ENCODE results near the gene TEX26. TPM values are rescaled to one million over a fixed set of nuclear protein-coding genes. Genes with fewer than 3 reads are reported as not detected.

TEX26 gene
- total RNA-seq, 1 donor from 2014 or later: not detected

- H3K27me3 Mint-ChIP-seq (ENCODE audit: low read depth): peaks cover 31% of the 10 kb centered on the region
- H3K36me3 Mint-ChIP-seq (ENCODE audit: low read depth): no peaks in the 10 kb centered on the region
- H3K4me3 Mint-ChIP-seq (ENCODE audit: low read depth): no peak overlapping the region
- no peak for DNase-seq (ENCODE audit: low spot score)
- no peaks in the 10 kb centered on the region for H3K9me3 Mint-ChIP-seq
- intact Hi-C loops (cut with micrococcal nuclease): no loop called here
- H3K4me1 Mint-ChIP-seq (ENCODE audit: low read depth): peaks cover 24% of the 10 kb centered on the region
- no peak overlapping the region for H3K27ac Mint-ChIP-seq
Observed at GRCh38 chr13:31012655-31013024, 80.2 kb downstream of the TEX26 start.

GRCh38 chr13:31014456-31014855 is 82.0 kb downstream of the TEX26 start:
- Mint-ChIP-seq H3K4me3 (ENCODE audit: low read depth) (no peak overlapping the region), H3K9me3 (no peaks in the 10 kb centered on the region), H3K36me3 (ENCODE audit: low read depth) (no peaks in the 10 kb centered on the region), H3K27me3 (ENCODE audit: low read depth) (peaks cover 36% of the 10 kb centered on the region), H3K27ac (no peak overlapping the region), H3K4me1 (ENCODE audit: low read depth) (peaks cover 15% of the 10 kb centered on the region)
- no peak for DNase-seq (ENCODE audit: low spot score)
- intact Hi-C loops (cut with micrococcal nuclease): no loop called here

- Mint-ChIP-seq H3K27me3 (ENCODE audit: low read depth) (peaks cover 37% of the 10 kb centered on the region), H3K4me1 (ENCODE audit: low read depth) (peaks cover 15% of the 10 kb centered on the region), H3K4me3 (ENCODE audit: low read depth) (no peak overlapping the region), H3K36me3 (ENCODE audit: low read depth) (no peaks in the 10 kb centered on the region), H3K27ac (no peak overlapping the region), H3K9me3 (no peaks in the 10 kb centered on the region)
- no peak for DNase-seq (ENCODE audit: low spot score)
- intact Hi-C loops (cut with micrococcal nuclease): no loop called here
Observed at GRCh38 chr13:31015199-31015598, 82.7 kb downstream of the TEX26 start.

- no peaks in the 10 kb centered on the region for H3K9me3 Mint-ChIP-seq
- H3K4me1 Mint-ChIP-seq (ENCODE audit: low read depth): peaks cover 10% of the 10 kb centered on the region
- H3K27me3 Mint-ChIP-seq (ENCODE audit: low read depth): peaks cover 41% of the 10 kb centered on the region
- intact Hi-C loops (cut with micrococcal nuclease): no loop called here
- no peak for DNase-seq (ENCODE audit: low spot score)
- H3K27ac Mint-ChIP-seq: no peak overlapping the region
- no peaks in the 10 kb centered on the region for H3K36me3 Mint-ChIP-seq (ENCODE audit: low read depth)
- no peak overlapping the region for H3K4me3 Mint-ChIP-seq (ENCODE audit: low read depth)
Observed at GRCh38 chr13:31016342-31017325, 84.2 kb downstream of the TEX26 start.

GRCh38 chr13:31018511-31018910 is 86.1 kb downstream of the TEX26 start:
- Mint-ChIP-seq H3K4me3 (ENCODE audit: low read depth) (no peak overlapping the region), H3K27ac (no peak overlapping the region), H3K36me3 (ENCODE audit: low read depth) (no peaks in the 10 kb centered on the region), H3K4me1 (ENCODE audit: low read depth) (peaks cover 3% of the 10 kb centered on the region), H3K27me3 (ENCODE audit: low read depth) (peaks cover 50% of the 10 kb centered on the region), H3K9me3 (no peaks in the 10 kb centered on the region)
- intact Hi-C loops (cut with micrococcal nuclease): no loop called here
- DNase-seq (ENCODE audit: low spot score): no peak

- Mint-ChIP-seq H3K4me3 (ENCODE audit: low read depth) (no peak overlapping the region), H3K36me3 (ENCODE audit: low read depth) (no peaks in the 10 kb centered on the region), H3K9me3 (no peaks in the 10 kb centered on the region), H3K27me3 (ENCODE audit: low read depth) (peaks cover 48% of the 10 kb centered on the region), H3K4me1 (ENCODE audit: low read depth) (no peaks in the 10 kb centered on the region), H3K27ac (no peak overlapping the region)
- no peak for DNase-seq (ENCODE audit: low spot score)
- intact Hi-C loops (cut with micrococcal nuclease): no loop called here
Observed at GRCh38 chr13:31020996-31021395, 88.5 kb downstream of the TEX26 start.

- Mint-ChIP-seq H3K4me3 (ENCODE audit: low read depth) (no peak overlapping the region), H3K9me3 (no peaks in the 10 kb centered on the region), H3K27me3 (ENCODE audit: low read depth) (peaks cover 44% of the 10 kb centered on the region), H3K4me1 (ENCODE audit: low read depth) (no peaks in the 10 kb centered on the region), H3K27ac (no peak overlapping the region), H3K36me3 (ENCODE audit: low read depth) (no peaks in the 10 kb centered on the region)
- DNase-seq (ENCODE audit: low spot score): no peak
- intact Hi-C loops (cut with micrococcal nuclease): no loop called here
Observed at GRCh38 chr13:31022288-31022895, 89.9 kb downstream of the TEX26 start.

- intact Hi-C loops (cut with micrococcal nuclease): no loop called here
Observed at GRCh38 chr13:31022928-31023530, 90.6 kb downstream of the TEX26 start.

More at GRCh38 chr13:31022928-31023530, 90.6 kb downstream of the TEX26 start:
- no peak overlapping the region for H3K4me3 Mint-ChIP-seq (ENCODE audit: low read depth)
- DNase-seq (ENCODE audit: low spot score): no peak
- no peaks in the 10 kb centered on the region for H3K4me1 Mint-ChIP-seq (ENCODE audit: low read depth)
- H3K27me3 Mint-ChIP-seq (ENCODE audit: low read depth): peaks cover 44% of the 10 kb centered on the region
- H3K27ac Mint-ChIP-seq: no peak overlapping the region
- no peaks in the 10 kb centered on the region for H3K36me3 Mint-ChIP-seq (ENCODE audit: low read depth)
- no peaks in the 10 kb centered on the region for H3K9me3 Mint-ChIP-seq

Other genes with a start within 250 kb of the TEX26 start
- 40.9 and 43.9 TPM in 2 replicates for gene ALOX5AP, start 197.1 kb upstream of the TEX26 start, total RNA-seq
- not detected in 2 replicates for gene MEDAG, start 26.4 kb upstream of the TEX26 start, total RNA-seq
- gene HSPH1, start 229.2 kb downstream of the TEX26 start, total RNA-seq: 269 and 274 TPM in 2 replicates